MM.1S (cell line): ENCODE results near the gene VPS18.

Source experiments
- DNase-seq: peaks from one replicate; pipeline ENCODE4 v3.0.0-alpha.2; 2015
- H2AFZ ChIP-seq: fragments of 300-600 bp; sonication (generic); 2 replicates; pipeline ENCODE4 v1.6.0; 2016; ENCODE audit warnings: antibody characterized with exemption, low read length
- H3F3A ChIP-seq: fragments of 300-600 bp; sonication (generic); 2 replicates; pipeline ENCODE4 v1.6.1; 2016; ENCODE audit warnings: mild to moderate bottlenecking, antibody characterized with exemption, low read length, moderate library complexity, mixed read lengths; ENCODE audit not compliant: insufficient read depth
- H3K27ac ChIP-seq: fragments of 300-600 bp; sonication (generic); 2 replicates; pipeline ENCODE4 v1.5.1; 2016; ENCODE audit warnings: mild to moderate bottlenecking, low read length
- H3K27me3 ChIP-seq: fragments of 300-600 bp; sonication (generic); replicated peaks from 2 replicates; pipeline ENCODE4 v1.6.0; 2016; ENCODE audit warnings: low read length; ENCODE audit not compliant: insufficient read depth
- H3K36me3 ChIP-seq: fragments of 300-600 bp; sonication (generic); replicated peaks from 2 replicates; pipeline ENCODE4 v1.6.1; 2016; ENCODE audit warnings: mild to moderate bottlenecking, low read length, mixed read lengths; ENCODE audit not compliant: insufficient read depth
- H3K4me1 ChIP-seq: fragments of 300-600 bp; sonication (generic); 2 replicates; pipeline ENCODE4 v1.6.1; 2016; ENCODE audit warnings: low read length, mixed read lengths
- H3K4me2 ChIP-seq: fragments of 300-600 bp; sonication (generic); 2 replicates; pipeline ENCODE4 v1.6.0; 2016; ENCODE audit warnings: low read depth, low read length
- H3K4me3 ChIP-seq: fragments of 300-600 bp; sonication (generic); 2 replicates; pipeline ENCODE4 v1.5.1; 2016; ENCODE audit warnings: low read length, mixed read lengths
- H3K79me2 ChIP-seq: fragments of 300-600 bp; sonication (generic); 2 replicates; pipeline ENCODE4 v1.6.1; 2016; ENCODE audit warnings: mixed run types, low read length, mixed read lengths
- H3K9ac ChIP-seq: fragments of 300-600 bp; sonication (generic); 2 replicates; pipeline ENCODE4 v1.6.1; 2016; ENCODE audit warnings: low read length, mixed read lengths
- H3K9me2 ChIP-seq: fragments of 300-600 bp; sonication (generic); replicated peaks from 2 replicates; pipeline ENCODE4 v1.6.1; 2016; ENCODE audit warnings: mild to moderate bottlenecking, low read length, mixed read lengths; ENCODE audit not compliant: insufficient read depth
- H3K9me3 ChIP-seq: fragments of 300-600 bp; sonication (generic); replicated peaks from 2 replicates; pipeline ENCODE4 v1.6.1; 2016; ENCODE audit warnings: mild to moderate bottlenecking, low read length, mixed read lengths; ENCODE audit not compliant: insufficient read depth
- H4K20me1 ChIP-seq: fragments of 300-600 bp; sonication (generic); 2 replicates; pipeline ENCODE4 v1.6.1; 2016; ENCODE audit warnings: mild to moderate bottlenecking, low read length, moderate library complexity, mixed read lengths; ENCODE audit not compliant: insufficient read depth
- EZH2 ChIP-seq: fragments of 300-600 bp; sonication (generic); optimal IDR thresholded peaks from 2 replicates; pipeline ENCODE3; 2017; ENCODE audit warnings: low read depth, mild to moderate bottlenecking, antibody characterized with exemption, low read length, mixed read lengths
- EZH2phosphoT487 ChIP-seq: fragments of 300-600 bp; sonication (generic); IDR thresholded peaks from 2 replicates; pipeline ENCODE4 v1.6.1; 2018; ENCODE audit warnings: antibody characterized with exemption, low read length
- TF ChIP-seq, protein P1 (sequence below): fragments of 300-600 bp; sonication (generic); IDR thresholded peaks from 2 replicates; pipeline ENCODE4 v1.5.1; 2016; ENCODE audit warnings: antibody characterized with exemption, low read length, mixed read lengths

VPS18 gene

DNA sequence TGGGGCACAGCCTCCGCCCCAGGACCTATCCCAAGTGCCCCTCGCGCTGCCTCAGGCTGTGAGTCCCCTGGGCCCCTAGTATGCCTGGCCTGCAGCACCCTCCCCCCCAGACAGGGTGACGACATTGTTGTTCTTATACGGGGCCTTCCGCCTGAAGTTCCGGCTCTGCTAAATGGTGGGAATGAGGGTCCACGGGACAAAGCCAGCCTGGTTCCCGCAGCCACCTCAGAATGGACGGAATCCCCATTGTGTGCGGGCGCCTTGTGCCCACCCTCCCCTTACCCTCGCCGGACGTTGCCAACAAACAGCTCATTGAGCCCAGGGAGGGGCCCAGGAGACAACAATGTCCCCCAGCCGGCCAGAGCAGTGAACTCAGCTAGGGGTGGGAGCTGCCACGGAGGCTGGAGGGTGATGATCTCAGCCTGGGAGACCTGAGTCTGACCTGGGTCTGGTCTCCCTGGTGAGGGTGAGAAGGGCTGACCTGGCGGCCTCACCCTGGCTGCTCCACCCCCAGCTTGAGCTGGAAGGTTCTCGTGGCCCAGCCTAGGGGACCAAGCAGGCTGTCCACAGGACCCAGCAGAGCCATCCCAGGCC lies 24.6 kb downstream of the VPS18 start:
- no peak for TF ChIP-seq EZH2
- Histone ChIP-seq H4K20me1 (no peaks in the 10 kb centered on the region), H3K36me3 (no peaks in the 10 kb centered on the region), H3K79me2 (no peaks in the 10 kb centered on the region), H3K27me3 (no peaks in the 10 kb centered on the region), H3K9me2 (no peaks in the 10 kb centered on the region), H3K4me1 (no peaks in the 10 kb centered on the region), H3F3A (no peaks in the 10 kb centered on the region), H2AFZ (no peak overlapping the region), H3K9me3 (no peaks in the 10 kb centered on the region), H3K4me2 (no peak overlapping the region), H3K27ac (no peak overlapping the region), H3K9ac (no peak overlapping the region), H3K4me3 (no peak overlapping the region)
- DNase-seq, result no peak

DNA sequence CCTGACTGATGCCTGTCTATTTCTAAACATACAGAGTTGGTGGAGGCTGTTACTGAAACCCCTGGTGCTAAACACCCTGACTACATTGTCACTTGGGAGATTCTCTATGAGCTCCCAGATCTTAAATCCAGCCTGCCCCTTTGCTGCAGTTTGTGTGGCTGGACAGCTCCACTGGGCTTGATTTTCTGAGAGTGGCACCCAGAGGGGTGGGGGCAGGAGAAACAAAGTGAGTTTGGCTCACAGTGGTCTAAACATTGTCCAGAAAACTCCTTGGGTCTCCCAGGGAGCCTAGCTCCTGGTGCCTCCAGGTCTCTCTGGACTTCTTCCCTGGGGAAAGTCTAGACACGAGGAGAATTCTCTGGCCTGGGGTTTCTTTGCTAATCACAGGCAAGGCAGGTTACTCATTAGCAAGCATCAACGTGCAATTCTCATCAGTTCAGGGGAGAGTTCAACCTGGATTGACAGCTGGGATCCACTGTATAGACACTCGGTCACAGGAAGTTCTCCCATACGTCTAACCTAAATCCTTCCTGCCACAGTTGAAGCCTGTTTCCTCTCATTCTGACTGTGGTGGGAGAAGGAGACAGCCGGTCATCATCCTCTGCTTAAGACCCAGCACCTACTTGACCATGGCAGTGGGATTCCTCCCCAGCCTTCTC lies 27.8 kb downstream of the VPS18 start:
- TF ChIP-seq, protein P1, sequence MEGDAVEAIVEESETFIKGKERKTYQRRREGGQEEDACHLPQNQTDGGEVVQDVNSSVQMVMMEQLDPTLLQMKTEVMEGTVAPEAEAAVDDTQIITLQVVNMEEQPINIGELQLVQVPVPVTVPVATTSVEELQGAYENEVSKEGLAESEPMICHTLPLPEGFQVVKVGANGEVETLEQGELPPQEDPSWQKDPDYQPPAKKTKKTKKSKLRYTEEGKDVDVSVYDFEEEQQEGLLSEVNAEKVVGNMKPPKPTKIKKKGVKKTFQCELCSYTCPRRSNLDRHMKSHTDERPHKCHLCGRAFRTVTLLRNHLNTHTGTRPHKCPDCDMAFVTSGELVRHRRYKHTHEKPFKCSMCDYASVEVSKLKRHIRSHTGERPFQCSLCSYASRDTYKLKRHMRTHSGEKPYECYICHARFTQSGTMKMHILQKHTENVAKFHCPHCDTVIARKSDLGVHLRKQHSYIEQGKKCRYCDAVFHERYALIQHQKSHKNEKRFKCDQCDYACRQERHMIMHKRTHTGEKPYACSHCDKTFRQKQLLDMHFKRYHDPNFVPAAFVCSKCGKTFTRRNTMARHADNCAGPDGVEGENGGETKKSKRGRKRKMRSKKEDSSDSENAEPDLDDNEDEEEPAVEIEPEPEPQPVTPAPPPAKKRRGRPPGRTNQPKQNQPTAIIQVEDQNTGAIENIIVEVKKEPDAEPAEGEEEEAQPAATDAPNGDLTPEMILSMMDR, result no peak
- no peak for TF ChIP-seq EZH2phosphoT487
- no peak for TF ChIP-seq EZH2
- no peaks in the 10 kb centered on the region for H3K36me3 ChIP-seq
- no peak overlapping the region for H3K4me2 ChIP-seq
- H3K9me3 ChIP-seq, result no peaks in the 10 kb centered on the region
- no peak overlapping the region for H3K4me3 ChIP-seq
- H3K27ac ChIP-seq, result no peak overlapping the region
- no peaks in the 10 kb centered on the region for H3F3A ChIP-seq
- H3K4me1 ChIP-seq, result no peaks in the 10 kb centered on the region
- peaks cover 19% of the 10 kb centered on the region for H3K27me3 ChIP-seq
- H3K79me2 ChIP-seq, result no peaks in the 10 kb centered on the region
- no peak for DNase-seq
- H3K9ac ChIP-seq, result no peak overlapping the region
- H4K20me1 ChIP-seq, result no peaks in the 10 kb centered on the region
- no peak overlapping the region for H2AFZ ChIP-seq
- H3K9me2 ChIP-seq, result no peaks in the 10 kb centered on the region

GRCh38 chr15:40922608-40923005 lies 28.4 kb downstream of the VPS18 start:
- Histone ChIP-seq H3K4me3 (no peak overlapping the region), H3F3A (no peaks in the 10 kb centered on the region), H3K36me3 (no peaks in the 10 kb centered on the region), H3K4me1 (no peaks in the 10 kb centered on the region), H3K27ac (no peak overlapping the region), H3K4me2 (no peak overlapping the region), H3K9me2 (no peaks in the 10 kb centered on the region), H3K27me3 (peaks cover 24% of the 10 kb centered on the region), H3K9me3 (no peaks in the 10 kb centered on the region), H2AFZ (no peak overlapping the region), H4K20me1 (no peaks in the 10 kb centered on the region), H3K79me2 (no peaks in the 10 kb centered on the region), H3K9ac (no peak overlapping the region)
- no peak for TF ChIP-seq EZH2phosphoT487
- no peak for TF ChIP-seq EZH2
- TF ChIP-seq, protein P1, result no peak
- DNase-seq, result no peak

DNA sequence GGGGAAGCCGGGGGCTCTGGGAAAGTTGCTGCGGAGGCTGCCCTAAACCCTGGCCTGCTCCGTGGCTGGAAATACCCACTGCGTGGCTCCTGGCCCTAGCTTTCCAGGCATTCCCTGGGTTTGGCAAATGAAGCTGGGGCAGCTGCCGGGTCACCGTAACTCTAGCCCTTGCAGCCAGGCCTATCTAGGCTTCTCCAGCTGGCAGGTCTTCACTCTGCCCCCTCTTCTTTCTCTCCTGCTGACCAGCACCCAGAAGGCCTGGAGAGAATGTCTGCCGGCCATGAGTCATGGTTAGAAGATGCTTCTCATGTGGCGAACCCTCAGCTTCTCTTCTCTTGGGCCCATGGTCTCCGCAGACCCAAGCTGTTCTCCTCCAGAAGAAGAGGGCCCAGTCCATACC lies 29.3 kb downstream of the VPS18 start:
- Histone ChIP-seq H3K4me2 (no peak overlapping the region), H3F3A (peaks cover 2% of the 10 kb centered on the region; the same call in 1 of the 2 replicates), H3K9ac (no peak overlapping the region), H3K9me2 (no peaks in the 10 kb centered on the region), H3K27ac (no peak overlapping the region), H4K20me1 (no peaks in the 10 kb centered on the region), H3K27me3 (peaks cover 34% of the 10 kb centered on the region), H3K4me3 (no peak overlapping the region), H3K36me3 (no peaks in the 10 kb centered on the region), H3K9me3 (no peaks in the 10 kb centered on the region), H2AFZ (no peak overlapping the region), H3K4me1 (no peaks in the 10 kb centered on the region), H3K79me2 (no peaks in the 10 kb centered on the region)
- DNase-seq, result no peak
- no peak for TF ChIP-seq EZH2phosphoT487
- TF ChIP-seq, protein P1, result no peak
- TF ChIP-seq EZH2, result no peak
